A549 (cell line): ENCODE results near the gene UVSSA.

ENCODE experiments used
- JUNB ChIP-seq: fragments of >200 bp; sonication (Bioruptor Twin); formaldehyde crosslinking; IDR thresholded peaks from 2 replicates; pipeline ENCODE4 v1.6.1; 2016
- MAX ChIP-seq: IDR thresholded peaks from 2 replicates; pipeline ENCODE4 v1.6.1; 2012

GRCh38 chr4:1360423-1361283 is 13.6 kb downstream of the UVSSA start:
- no peak for TF ChIP-seq MAX
- no peak for TF ChIP-seq JUNB
